H9 (cell line): ENCODE measurements around the gene NOG. TPM values are rescaled to one million over a fixed set of nuclear protein-coding genes. Genes with fewer than 3 reads are reported as not detected.

ENCODE experiments used
- DNase-seq: peaks from one replicate; pipeline ENCODE4 v3.0.0-alpha.2; 2017
- H2AFZ ChIP-seq: one replicate; pipeline ENCODE4 v1.6.1; 2013; ENCODE audit warnings: mild to moderate bottlenecking, low read length, control low read depth, moderate library complexity
- H2AK5ac ChIP-seq: 2 replicates; pipeline ENCODE4 v1.6.1; 2013; ENCODE audit warnings: low read length, control low read depth, mixed read lengths; ENCODE audit not compliant: insufficient read length
- H2BK120ac ChIP-seq: one replicate; pipeline ENCODE4 v1.6.1; 2013; ENCODE audit warnings: low read depth, mild to moderate bottlenecking, low read length, control low read depth, inconsistent platforms; ENCODE audit not compliant: poor library complexity, severe bottlenecking
- H2BK12ac ChIP-seq: 2 replicates; pipeline ENCODE4 v1.6.1; 2013; ENCODE audit warnings: low read length, control low read depth, mixed read lengths, low read depth; ENCODE audit not compliant: insufficient read length
- H2BK15ac ChIP-seq: 2 replicates; pipeline ENCODE4 v1.6.1; 2013; ENCODE audit warnings: low read depth, low read length, control low read depth
- H2BK20ac ChIP-seq: one replicate; pipeline ENCODE4 v1.6.1; 2013; ENCODE audit warnings: low read depth, mild to moderate bottlenecking, low read length, control low read depth, inconsistent platforms; ENCODE audit not compliant: poor library complexity, severe bottlenecking
- H2BK5ac ChIP-seq: 2 replicates; pipeline ENCODE4 v1.6.1; 2013; ENCODE audit warnings: low read length, control low read depth, mixed read lengths; ENCODE audit not compliant: insufficient read length
- H3K14ac ChIP-seq: 2 replicates; pipeline ENCODE4 v1.6.1; 2013; ENCODE audit warnings: low read length, control low read depth; ENCODE audit not compliant: insufficient read depth
- H3K18ac ChIP-seq: 2 replicates; pipeline ENCODE4 v1.6.1; 2013; ENCODE audit warnings: low read depth, mild to moderate bottlenecking, mixed read lengths, low read length, control low read depth; ENCODE audit not compliant: insufficient read length
- H3K23ac ChIP-seq: 2 replicates; pipeline ENCODE4 v1.6.1; 2013; ENCODE audit warnings: low read length, control low read depth, mixed read lengths, low read depth; ENCODE audit not compliant: insufficient read length
- H3K23me2 ChIP-seq: 2 replicates; pipeline ENCODE4 v1.6.1; 2013; ENCODE audit warnings: low read depth, mild to moderate bottlenecking, mixed read lengths, low read length, control low read depth; ENCODE audit not compliant: insufficient read length, poor library complexity, severe bottlenecking
- H3K27ac ChIP-seq: 2 replicates; pipeline ENCODE4 v1.5.1; 2013; ENCODE audit warnings: low read length, control low read depth, mixed read lengths, low read depth; ENCODE audit not compliant: insufficient read length
- H3K27me3 ChIP-seq: 2 replicates; pipeline ENCODE4 v1.6.1; 2013; ENCODE audit warnings: low read length, control low read depth, inconsistent platforms; ENCODE audit not compliant: insufficient read depth
- H3K4ac ChIP-seq: 2 replicates; pipeline ENCODE4 v1.6.1; 2013; ENCODE audit warnings: low read depth, mild to moderate bottlenecking, control low read depth, inconsistent platforms, low read length, moderate library complexity
- H3K4me1 ChIP-seq: 2 replicates; pipeline ENCODE4 v1.6.1; 2013; ENCODE audit warnings: low read length, control low read depth, inconsistent platforms; ENCODE audit not compliant: insufficient read depth
- H3K4me2 ChIP-seq: 2 replicates; pipeline ENCODE4 v1.6.1; 2013; ENCODE audit warnings: low read length, control low read depth, mixed read lengths; ENCODE audit not compliant: insufficient read length, insufficient read depth
- H3K56ac ChIP-seq: 2 replicates; pipeline ENCODE4 v1.6.1; 2013; ENCODE audit warnings: low read depth, mild to moderate bottlenecking, mixed read lengths, low read length, control low read depth; ENCODE audit not compliant: insufficient read length
- H3K79me1 ChIP-seq: 2 replicates; pipeline ENCODE4 v1.6.1; 2013; ENCODE audit warnings: low read depth, mild to moderate bottlenecking, moderate library complexity, low read length, control low read depth, inconsistent platforms; ENCODE audit not compliant: insufficient read depth, poor library complexity, severe bottlenecking
- H3K79me2 ChIP-seq: 2 replicates; pipeline ENCODE4 v1.6.1; 2013; ENCODE audit warnings: low read length, control low read depth, inconsistent platforms; ENCODE audit not compliant: insufficient read depth
- H3K9ac ChIP-seq: 2 replicates; pipeline ENCODE4 v1.6.1; 2013; ENCODE audit warnings: low read length, control low read depth, mixed read lengths; ENCODE audit not compliant: insufficient read length; ENCODE audit errors: extremely low read depth
- H3K9me3 ChIP-seq: one replicate; pipeline ENCODE4 v1.6.1; 2013; ENCODE audit warnings: low read depth, low read length, inconsistent platforms; ENCODE audit not compliant: control insufficient read depth
- H3T11ph ChIP-seq: one replicate; pipeline ENCODE4 v1.6.1; 2013; ENCODE audit warnings: mild to moderate bottlenecking, low read length, control low read depth, inconsistent platforms
- H4K20me1 ChIP-seq: one replicate; pipeline ENCODE4 v1.6.1; 2013; ENCODE audit not compliant: control insufficient read depth, insufficient read length, insufficient read depth
- H4K5ac ChIP-seq: 2 replicates; pipeline ENCODE4 v1.6.1; 2013; ENCODE audit warnings: low read depth, mild to moderate bottlenecking, mixed read lengths, low read length, control low read depth; ENCODE audit not compliant: insufficient read length
- H4K8ac ChIP-seq: replicated peaks from 2 replicates; pipeline ENCODE4 v1.6.1; 2013; ENCODE audit warnings: low read length, control low read depth, mixed read lengths, low read depth; ENCODE audit not compliant: insufficient read length
- H4K91ac ChIP-seq: 2 replicates; pipeline ENCODE4 v1.6.1; 2013; ENCODE audit warnings: low read depth, mild to moderate bottlenecking, moderate library complexity, mixed read lengths, low read length, control low read depth; ENCODE audit not compliant: insufficient read length
- H3K27ac Mint-ChIP-seq, 3 experiments: 2 replicates in 2 of 3; 3 replicates in 1 of 3; pipeline ENCODE4 v1.8.0; 2020 to 2021; ENCODE audit warnings: mixed read lengths in 3 of 3, mild to moderate bottlenecking in 1 of 3, moderate library complexity in 1 of 3
- H3K27me3 Mint-ChIP-seq: 2 replicates; pipeline ENCODE4 v1.8.0; 2021; ENCODE audit warnings: low read depth, mild to moderate bottlenecking, moderate library complexity, mixed read lengths
- H3K36me3 Mint-ChIP-seq, 3 experiments: 2 replicates in 2 of 3; 3 replicates in 1 of 3; pipeline ENCODE4 v1.8.0; 2020 to 2021; ENCODE audit warnings: low read depth in 3 of 3, mixed read lengths in 3 of 3; ENCODE audit not compliant: insufficient read depth in 1 of 3
- H3K4me1 Mint-ChIP-seq, 2 experiments: 2 replicates each; pipeline ENCODE4 v1.8.0; 2020; ENCODE audit warnings: mixed read lengths in 2 of 2
- H3K4me3 Mint-ChIP-seq, 2 experiments: 2 replicates in 1 of 2; 3 replicates in 1 of 2; pipeline ENCODE4 v1.8.0; 2020 to 2021; ENCODE audit warnings: mild to moderate bottlenecking in 2 of 2, mixed read lengths in 2 of 2, moderate library complexity in 1 of 2
- H3K9me3 Mint-ChIP-seq, 2 experiments: 2 replicates in 1 of 2; 3 replicates in 1 of 2; pipeline ENCODE4 v1.8.0; 2020; ENCODE audit warnings: mild to moderate bottlenecking in 2 of 2, mixed read lengths in 2 of 2, moderate library complexity in 1 of 2
- CTCF ChIP-seq: fragments of 200-600 bp; sonication (generic); conservative IDR thresholded peaks from 3 replicates; pipeline ENCODE4 v1.8.0; 2021; ENCODE audit warnings: antibody characterized with exemption, mild to moderate bottlenecking
- total RNA-seq: library from RNA; stranded (reverse); gene quantifications from 2 replicates; pipeline ENCODE4 v1.2.1, GENCODE V29; 2021

The NOG gene
- total RNA-seq, 1 experiment from 2014 or later, result not detected

DNA sequence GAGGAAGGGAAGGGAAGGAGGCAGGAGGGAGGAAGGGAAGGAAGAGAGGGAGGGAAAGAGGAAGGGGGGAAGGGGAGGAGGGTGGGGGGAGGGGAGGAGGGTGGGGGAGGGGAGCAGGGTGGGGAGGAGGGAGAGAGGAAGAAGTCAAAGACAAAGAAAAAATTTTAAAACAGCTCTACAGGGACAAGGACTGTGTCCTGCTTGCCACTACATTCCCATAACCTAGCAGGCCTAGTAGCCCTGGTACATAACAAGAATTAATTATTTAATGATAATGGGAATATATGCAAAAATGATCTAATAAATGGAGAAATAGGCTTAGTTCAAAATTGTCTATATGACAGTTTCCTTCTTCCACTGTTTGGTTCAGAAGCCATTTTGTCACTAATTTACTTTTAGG is 47.6 kb upstream of the NOG start:
- no peak overlapping the region for H3K18ac ChIP-seq
- no peak overlapping the region for H2BK5ac ChIP-seq
- H2AK5ac ChIP-seq, result no peak overlapping the region
- no peak overlapping the region for H4K8ac ChIP-seq
- H3K4me3 Mint-ChIP-seq, result no peak overlapping the region
- no peaks in the 10 kb centered on the region for H3K23me2 ChIP-seq
- no peak overlapping the region for H2BK12ac ChIP-seq
- H2BK120ac ChIP-seq, result no peak overlapping the region
- H3K56ac ChIP-seq, result no peak overlapping the region
- no peak overlapping the region for H3K27ac ChIP-seq
- H2BK15ac ChIP-seq, result no peak overlapping the region
- H3K14ac ChIP-seq, result no peak overlapping the region
- TF ChIP-seq CTCF, result no peak
- H4K20me1 ChIP-seq, result no peaks in the 10 kb centered on the region
- no peak overlapping the region for H2BK20ac ChIP-seq
- no peak overlapping the region for H3K9ac ChIP-seq
- H3K36me3 Mint-ChIP-seq, result no peaks in the 10 kb centered on the region
- H3T11ph ChIP-seq, result no peak overlapping the region
- no peaks in the 10 kb centered on the region for H3K79me1 ChIP-seq
- H2AFZ ChIP-seq, result no peak overlapping the region
- H3K9me3 Mint-ChIP-seq, result peaks cover 2 to 4% of the 10 kb centered on the region in 2 experiments; a peak in 3 of 5 replicates
- no peaks in the 10 kb centered on the region for H3K27me3 Mint-ChIP-seq
- H3K4me1 ChIP-seq, result no peaks in the 10 kb centered on the region
- no peak for DNase-seq
- H3K79me2 ChIP-seq, result no peaks in the 10 kb centered on the region
- H3K27me3 ChIP-seq, result no peaks in the 10 kb centered on the region
- no peak overlapping the region for H4K91ac ChIP-seq
- peaks cover 10 to 20% of the 10 kb centered on the region in 2 experiments for H3K4me1 Mint-ChIP-seq
- no peak overlapping the region for H3K4ac ChIP-seq
- no peak overlapping the region for H3K27ac Mint-ChIP-seq
- no peak overlapping the region for H3K4me2 ChIP-seq
- H4K5ac ChIP-seq, result no peak overlapping the region
- H3K9me3 ChIP-seq, result no peaks in the 10 kb centered on the region
- no peak overlapping the region for H3K23ac ChIP-seq
